Suprapubic skin (tissue), 3 donors: ENCODE results near the gene L3MBTL4.

Experiments
- POLR2A ChIP-seq, 2 donors: fragments of 450-650 bp; IDR thresholded peaks; one replicate each; pipeline ENCODE4 v1.6.1; 2017; ENCODE audit warnings: antibody characterized with exemption in 2 of 2, mild to moderate bottlenecking in 2 of 2, moderate library complexity in 2 of 2
- TF ChIP-seq, protein P1 (sequence below), 2 donors: fragments of 200-600 bp in 1 of 2; fragments of 450-650 bp in 1 of 2; sonication (generic) in 1 of 2; IDR thresholded peaks; one replicate each; pipeline ENCODE4 v1.5.1; 2016 to 2019; ENCODE audit warnings: antibody characterized with exemption in 2 of 2, mild to moderate bottlenecking in 1 of 2, moderate library complexity in 1 of 2

DNA sequence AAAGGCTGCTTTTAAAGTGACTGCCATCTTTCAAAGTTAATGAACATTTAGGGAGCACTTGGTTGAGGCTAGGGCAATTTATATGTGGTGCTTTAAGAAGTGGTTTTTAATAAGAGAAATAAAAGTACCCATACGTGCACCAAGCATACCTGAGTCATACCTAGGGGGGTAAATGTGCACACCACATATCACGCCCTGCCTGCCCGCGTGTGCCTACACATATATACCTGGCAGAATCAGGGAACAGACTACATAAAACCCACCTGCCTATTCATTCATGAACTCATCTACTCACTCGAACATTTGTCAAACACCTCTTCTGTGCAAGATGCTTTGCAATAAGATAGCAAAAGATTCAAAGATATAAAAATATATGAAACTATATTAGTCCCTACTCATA lies 450.1 kb downstream of the L3MBTL4 start:
- TF ChIP-seq, protein P1, sequence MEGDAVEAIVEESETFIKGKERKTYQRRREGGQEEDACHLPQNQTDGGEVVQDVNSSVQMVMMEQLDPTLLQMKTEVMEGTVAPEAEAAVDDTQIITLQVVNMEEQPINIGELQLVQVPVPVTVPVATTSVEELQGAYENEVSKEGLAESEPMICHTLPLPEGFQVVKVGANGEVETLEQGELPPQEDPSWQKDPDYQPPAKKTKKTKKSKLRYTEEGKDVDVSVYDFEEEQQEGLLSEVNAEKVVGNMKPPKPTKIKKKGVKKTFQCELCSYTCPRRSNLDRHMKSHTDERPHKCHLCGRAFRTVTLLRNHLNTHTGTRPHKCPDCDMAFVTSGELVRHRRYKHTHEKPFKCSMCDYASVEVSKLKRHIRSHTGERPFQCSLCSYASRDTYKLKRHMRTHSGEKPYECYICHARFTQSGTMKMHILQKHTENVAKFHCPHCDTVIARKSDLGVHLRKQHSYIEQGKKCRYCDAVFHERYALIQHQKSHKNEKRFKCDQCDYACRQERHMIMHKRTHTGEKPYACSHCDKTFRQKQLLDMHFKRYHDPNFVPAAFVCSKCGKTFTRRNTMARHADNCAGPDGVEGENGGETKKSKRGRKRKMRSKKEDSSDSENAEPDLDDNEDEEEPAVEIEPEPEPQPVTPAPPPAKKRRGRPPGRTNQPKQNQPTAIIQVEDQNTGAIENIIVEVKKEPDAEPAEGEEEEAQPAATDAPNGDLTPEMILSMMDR (IDR thresholded peaks at IDR 0.05) = no peak
- no peak for TF ChIP-seq POLR2A (IDR thresholded peaks at IDR 0.05)
